AG04450 (cell line): Measurements from ENCODE around the gene TMEM151B. TPM values are rescaled to one million over a fixed set of nuclear protein-coding genes. Genes with fewer than 3 reads are reported as not detected.

Source experiments
- CTCF ChIA-PET: fragments of 300-600, 350-600 bp; formaldehyde crosslinking; extraction: SDS; loops from one replicate; lab custom pipeline; 2022; ENCODE audit warnings: antibody characterized with exemption, inconsistent platforms; lab: Charles Lee
- POLR2A ChIA-PET: fragments of 350-600 bp; formaldehyde crosslinking; extraction: SDS; loops from one replicate; lab custom pipeline; 2021; ENCODE audit warnings: antibody characterized with exemption, inconsistent platforms; lab: Yijun Ruan, JAX
- DNase-seq: peaks from one replicate; pipeline ENCODE4 v3.0.0-alpha.2; 2011; ENCODE audit warnings: low read depth, low spot score
- H3K27ac ChIP-seq: one replicate; pipeline ENCODE4 v1.5.1; 2012; ENCODE audit warnings: low read depth, low read length, control low read depth
- H3K27me3 ChIP-seq: one replicate; pipeline ENCODE4 v1.6.0; 2012; ENCODE audit warnings: low read length; ENCODE audit not compliant: control insufficient read depth, insufficient read depth
- H3K4me3 ChIP-seq: 2 replicates; pipeline ENCODE4 v1.5.1; 2011; ENCODE audit warnings: mild to moderate bottlenecking, low read depth, low read length, control low read depth
- H3K9me3 ChIP-seq: 2 replicates; pipeline ENCODE4 v1.5.1; 2012; ENCODE audit warnings: low read length; ENCODE audit not compliant: control insufficient read depth, insufficient read depth
- CTCF ChIP-seq: IDR thresholded peaks from 2 replicates; pipeline ENCODE4 v1.5.1; 2011; ENCODE audit warnings: low read depth, low read length, control low read depth, inconsistent platforms
- polyA plus RNA-seq: library from polyadenylated mRNA; depleted of rRNA; stranded (reverse); fragments of >200 nt; gene quantifications from 2 replicates; pipeline ENCODE4 v1.2.3, GENCODE V29; 2011

TMEM151B gene
- polyA plus RNA-seq, 1 experiment = not detected

DNA sequence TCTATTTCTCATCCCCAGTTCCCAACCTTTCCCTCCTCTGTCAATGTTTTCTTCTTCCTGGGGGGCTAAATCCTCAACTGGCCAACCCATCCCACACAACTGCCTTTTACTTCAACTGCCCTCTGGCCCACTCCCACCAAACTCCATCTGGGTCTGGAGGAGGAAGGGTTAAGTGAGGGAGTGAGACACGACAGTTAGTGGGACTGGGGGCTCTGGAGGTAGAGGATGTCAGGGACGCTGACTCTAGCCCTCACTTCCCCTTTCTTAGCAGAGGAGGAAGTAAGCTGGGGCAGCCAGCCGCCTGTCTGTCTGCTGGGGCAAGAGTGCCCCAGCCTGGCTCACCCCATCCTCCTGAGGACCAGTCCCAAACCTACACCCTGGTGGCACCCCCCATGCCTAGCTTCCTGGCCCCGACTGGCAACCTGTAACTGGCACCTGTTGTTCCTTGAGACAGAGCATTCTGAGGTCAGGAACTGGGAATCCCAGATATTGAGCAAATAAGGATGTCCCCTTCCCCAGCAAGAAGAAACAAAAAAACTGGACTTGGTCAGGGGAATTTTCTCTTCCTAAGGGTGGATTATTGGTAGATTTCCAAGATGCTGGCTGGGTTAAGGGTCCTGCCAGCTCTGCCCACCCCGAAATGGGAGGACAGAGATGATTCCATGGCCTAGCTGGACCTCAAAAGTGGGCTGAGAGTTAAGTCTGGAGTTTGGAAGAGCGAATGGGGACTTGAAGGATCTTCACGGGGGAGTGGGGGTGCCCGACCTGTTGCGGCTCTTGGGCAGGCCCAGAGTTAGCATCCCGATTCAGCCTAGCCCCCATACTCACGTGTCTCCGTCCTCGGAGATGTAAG lies 5.9 kb upstream of the TMEM151B start:
- peaks cover 15% of the 10 kb centered on the region for H3K27me3 ChIP-seq
- H3K27ac ChIP-seq = peak overlapping the region; percentile 75
- ChIA-PET POLR2A (interaction anchor here (0.6 to 1.5 kb wide), 3 partner anchors 7 to 43 kb away, joined by 3 to 8 read pairs (median 4); partner anchors contain the start of genes HSP90AB1 and SLC35B2), CTCF (no interaction called here)
- TF ChIP-seq CTCF = no peak
- no peaks in the 10 kb centered on the region; the same call in 1 of the 2 replicates for H3K9me3 ChIP-seq
- no peak for DNase-seq
- peak overlapping the region; percentile 86 for H3K4me3 ChIP-seq

DNA sequence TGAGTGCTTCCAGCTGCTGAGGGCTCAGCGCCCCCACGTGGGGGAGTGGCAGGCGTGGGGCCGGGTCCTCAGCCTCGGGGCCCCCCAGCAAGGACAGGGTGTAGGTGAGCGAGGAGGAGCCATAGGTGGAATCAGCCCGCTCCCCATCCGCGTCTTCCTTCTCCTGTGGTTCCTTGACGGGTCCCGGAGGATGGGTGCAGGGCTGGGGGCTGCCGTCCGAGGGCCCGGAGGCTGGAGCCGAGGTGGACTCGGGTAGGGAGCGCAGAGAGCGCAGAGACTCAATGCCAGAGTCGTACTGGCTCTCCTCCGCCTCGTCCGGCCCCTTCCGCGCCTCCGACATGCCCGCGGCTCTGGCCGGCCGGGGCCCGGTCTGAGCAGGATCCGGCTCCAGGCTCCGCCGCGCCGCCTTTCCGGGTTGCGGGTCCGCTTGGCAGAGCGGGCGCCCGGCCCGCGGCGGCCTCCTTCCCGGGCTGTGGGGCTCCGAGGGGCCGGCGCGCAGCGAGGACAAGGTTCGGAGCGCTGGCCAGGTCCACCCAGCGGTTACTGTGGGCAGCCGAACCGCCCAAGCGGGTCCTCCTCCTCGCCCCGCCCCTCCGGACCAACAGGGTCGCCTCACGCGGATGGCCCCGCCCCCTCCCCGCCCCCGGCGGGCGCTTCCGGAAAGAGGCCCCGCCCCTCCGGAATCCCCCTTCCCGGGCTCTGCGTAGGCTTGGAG lies 5.1 kb upstream of the TMEM151B start, which contains the start of gene NFKBIE:
Gene NFKBIE (minus strand): TSS at position 545 of the 715 bp plus-strand sequence. CDS start 205 bp downstream, at position 340.
- Histone ChIP-seq H3K27ac (peak within 1 kb of the TSS; percentile 75), H3K27me3 (peaks cover 22% of the 10 kb centered on the region), H3K9me3 (no peaks in the 10 kb centered on the region; the same call in 1 of the 2 replicates), H3K4me3 (peak within 1 kb of the TSS; percentile 86)
- DNase-seq = peak; percentile 71
- CTCF ChIA-PET = interaction anchor here (3.6 to 6.0 kb wide), 2 partner anchors 8 to 73 kb away, joined by 18 to 93 read pairs; partner anchors contain the start of gene SLC35B2
- POLR2A ChIA-PET = interaction anchor here (1.0 to 1.5 kb wide), 2 partner anchors 8 to 18 kb away, joined by 4 to 8 read pairs; partner anchors contain the start of genes HSP90AB1 and SLC35B2
- TF ChIP-seq CTCF = peak; percentile 37

- no peak for DNase-seq
- ChIA-PET POLR2A (no interaction called here), CTCF (interaction anchor here (2.1 to 6.0 kb wide), 3 partner anchors 8 to 72 kb away, joined by 5 to 93 read pairs (median 18); partner anchors contain the start of gene SLC35B2)
- H3K4me3 ChIP-seq = no peak overlapping the region
- H3K27ac ChIP-seq = no peak overlapping the region
- H3K27me3 ChIP-seq = peaks cover 23% of the 10 kb centered on the region
- TF ChIP-seq CTCF = no peak
- no peaks in the 10 kb centered on the region; the same call in 1 of the 2 replicates for H3K9me3 ChIP-seq
These were observed 4.5 kb upstream of the TMEM151B start for GRCh38 chr6:44265722-44266233.

GRCh38 chr6:44266347-44266746 lies 3.9 kb upstream of the TMEM151B start:
- DNase-seq = no peak
- ChIA-PET CTCF (interaction anchor here (0.6 to 6.0 kb wide), 10 partner anchors 9 to 81 kb away, joined by 3 to 93 read pairs (median 8); partner anchors contain the start of genes AARS2, SLC35B2 and SPATS1), POLR2A (interaction anchor here (0.6 kb wide), 1 partner anchor 46 kb away, joined by 3 read pairs; no protein-coding TSS in a partner anchor)
- no peak for TF ChIP-seq CTCF
- no peak overlapping the region for H3K27ac ChIP-seq
- H3K4me3 ChIP-seq = no peak overlapping the region
- H3K27me3 ChIP-seq = peaks cover 28% of the 10 kb centered on the region
- no peaks in the 10 kb centered on the region; the same call in 1 of the 2 replicates for H3K9me3 ChIP-seq
